OCI-LY7 (cell line): ENCODE data around the gene CDK11B. TPM values are rescaled to one million over a fixed set of nuclear protein-coding genes. Genes with fewer than 3 reads are reported as not detected.

Experiments used
- BruUV-seq: library from RNA; stranded (reverse); fragments of 400-500 nt; replicated peaks from 2 replicates; lab custom pipeline; 2021; lab: Mats Ljungman, UMichigan
- CTCF ChIA-PET: fragments of 300-600 bp; sonication (Branson Sonifier 250); formaldehyde crosslinking; loops from one replicate; lab custom pipeline; 2022; ENCODE audit warnings: antibody characterized with exemption; ENCODE audit not compliant: unreplicated experiment; lab: Charles Lee
- POLR2A ChIA-PET: fragments of 300-600 bp; sonication (Branson Sonifier 250); formaldehyde crosslinking; loops from one replicate; lab custom pipeline; 2022; ENCODE audit warnings: antibody characterized with exemption; lab: Charles Lee
- DNase-seq: peaks from one replicate; pipeline ENCODE4 v3.0.0-alpha.2; 2015; ENCODE audit warnings: low spot score
- H2AFZ ChIP-seq: fragments of 200-600 bp; sonication (generic), shearing (Covaris generic); 2 replicates; pipeline ENCODE4 v1.6.1; 2014; ENCODE audit warnings: mild to moderate bottlenecking, antibody characterized with exemption, low read length, moderate library complexity
- H3K27ac ChIP-seq: fragments of 200-600 bp; sonication (generic); 2 replicates; pipeline ENCODE4 v1.5.1; 2014; ENCODE audit warnings: mixed run types, low read depth, mild to moderate bottlenecking, moderate library complexity, low read length, inconsistent platforms; ENCODE audit not compliant: poor library complexity, severe bottlenecking
- H3K36me3 ChIP-seq: fragments of 200-600 bp; sonication (generic); 2 replicates; pipeline ENCODE4 v1.6.1; 2014; ENCODE audit warnings: mild to moderate bottlenecking, antibody characterized with exemption, low read length, moderate library complexity, mixed read lengths; ENCODE audit not compliant: insufficient read depth
- H3K4me1 ChIP-seq: fragments of 200-600 bp; sonication (generic); 2 replicates; pipeline ENCODE4 v1.5.1; 2014; ENCODE audit warnings: mild to moderate bottlenecking, low read length; ENCODE audit not compliant: insufficient read depth, poor library complexity, severe bottlenecking
- H3K4me2 ChIP-seq: fragments of 200-600 bp; sonication (generic); 2 replicates; pipeline ENCODE4 v1.6.1; 2014; ENCODE audit warnings: mild to moderate bottlenecking, low read length
- H3K4me3 ChIP-seq: fragments of 200-600 bp; sonication (generic); 2 replicates; pipeline ENCODE4 v1.5.1; 2014; ENCODE audit warnings: mild to moderate bottlenecking, low read depth, low read length; ENCODE audit not compliant: poor library complexity, severe bottlenecking
- H3K79me2 ChIP-seq: fragments of 200-600 bp; sonication (generic); 2 replicates; pipeline ENCODE4 v1.6.1; 2016; ENCODE audit warnings: low read depth, mild to moderate bottlenecking, low read length, moderate library complexity, mixed read lengths; ENCODE audit not compliant: insufficient read depth
- H3K9me2 ChIP-seq: fragments of 200-600 bp; sonication (generic); 2 replicates; pipeline ENCODE4 v1.6.1; 2016; ENCODE audit warnings: mild to moderate bottlenecking, low read length, mixed read lengths; ENCODE audit not compliant: insufficient read depth
- H3K9me3 ChIP-seq: fragments of 200-600 bp; sonication (generic); 2 replicates; pipeline ENCODE4 v1.6.1; 2014; ENCODE audit warnings: mild to moderate bottlenecking, mixed run types, low read length, mixed read lengths
- H4K20me1 ChIP-seq: fragments of 200-600 bp; sonication (generic); 2 replicates; pipeline ENCODE4 v1.6.1; 2014; ENCODE audit warnings: mild to moderate bottlenecking, antibody characterized with exemption, low read length, moderate library complexity, mixed read lengths; ENCODE audit not compliant: insufficient read depth
- CTCF ChIP-seq: fragments of 200-600 bp; sonication (generic); conservative IDR thresholded peaks from 2 replicates; pipeline ENCODE4 v1.5.1; 2014; ENCODE audit warnings: mild to moderate bottlenecking, antibody characterized with exemption, low read length, moderate library complexity, mixed read lengths
- EZH2phosphoT487 ChIP-seq: fragments of 200-600 bp; sonication (generic); IDR thresholded peaks from 2 replicates; pipeline ENCODE4 v1.6.1; 2018; ENCODE audit warnings: low read depth, borderline replicate concordance, mild to moderate bottlenecking, mixed run types, antibody characterized with exemption, low read length, moderate library complexity, mixed read lengths
- intact Hi-C: fragments of 100-400 bp; cut with micrococcal nuclease; formaldehyde crosslinking; loops from one replicate; pipeline ENCODE4 v1.10.0; 2022; ENCODE audit not compliant: unreplicated experiment
- total RNA-seq, 2 experiments: library from RNA; depleted of rRNA in 1 of 2; stranded (reverse); fragments of >200 nt in 1 of 2; shearing (Covaris generic) in 1 of 2; gene quantifications; 2 replicates each; pipeline ENCODE4 v1.2.3, GENCODE V29; 2014 to 2022

Gene CDK11B
- total RNA-seq, 2 experiments from 2014 or later, result 21.6 to 51.5 TPM

- H4K20me1 ChIP-seq, result no peaks in the 10 kb centered on the region
- no TSS peak for BruUV-seq
- H2AFZ ChIP-seq, result no peak overlapping the region
- TF ChIP-seq EZH2phosphoT487, result no peak
- TF ChIP-seq CTCF, result no peak
- no peak overlapping the region for H3K4me2 ChIP-seq
- ChIA-PET CTCF (no interaction called here), POLR2A (interaction anchor here (0.6 to 1.2 kb wide), 2 partner anchors 12 to 137 kb away, joined by 3 to 4 read pairs; no protein-coding TSS in a partner anchor)
- DNase-seq, result no peak
- no peaks in the 10 kb centered on the region for H3K9me3 ChIP-seq
- no peak overlapping the region for H3K4me3 ChIP-seq
- no peaks in the 10 kb centered on the region for H3K9me2 ChIP-seq
- intact Hi-C loops, result no loop called here
- H3K27ac ChIP-seq, result no peak overlapping the region
- peaks cover 18% of the 10 kb centered on the region for H3K4me1 ChIP-seq
- H3K79me2 ChIP-seq, result no peaks in the 10 kb centered on the region
- no peaks in the 10 kb centered on the region for H3K36me3 ChIP-seq
These were observed 56.4 kb downstream of the CDK11B start for GRCh38 chr1:1602304-1602967.

GRCh38 chr1:1601564-1602303 lies 57.1 kb downstream of the CDK11B start:
- H3K4me3 ChIP-seq, result no peak overlapping the region
- no peak for DNase-seq
- H3K79me2 ChIP-seq, result no peaks in the 10 kb centered on the region
- H2AFZ ChIP-seq, result no peak overlapping the region
- TF ChIP-seq EZH2phosphoT487 (no peak), CTCF (no peak)
- intact Hi-C loops, result no loop called here
- no TSS peak for BruUV-seq
- no peak overlapping the region for H3K27ac ChIP-seq
- POLR2A ChIA-PET, result interaction anchor here (0.6 kb wide), 1 partner anchor 136 kb away, joined by 4 read pairs; no protein-coding TSS in a partner anchor
- H4K20me1 ChIP-seq, result no peaks in the 10 kb centered on the region
- H3K9me3 ChIP-seq, result no peaks in the 10 kb centered on the region
- H3K36me3 ChIP-seq, result no peaks in the 10 kb centered on the region
- CTCF ChIA-PET, result no interaction called here
- H3K9me2 ChIP-seq, result no peaks in the 10 kb centered on the region
- no peak overlapping the region for H3K4me2 ChIP-seq
- H3K4me1 ChIP-seq, result peaks cover 12% of the 10 kb centered on the region
